Measurements from ENCODE around the gene TCF25.

GRCh38 chr16:89924297-89924924, 51.0 kb downstream of the TCF25 start:
- TF ChIP-seq CTCF (IDR thresholded peaks at IDR 0.05) (no peak), POLR2A (IDR thresholded peaks at IDR 0.05) (no peak)

Measured in esophagus squamous epithelium (tissue), 4 donors.